Hematopoietic multipotent progenitor cell treated with erythropoietin and hydrocortisone succinate and interleukin-3 and kit ligand, for 8 days (in vitro differentiated cells): ENCODE measurements around the gene KRTAP10-10.
"Not testable (repeated sequence)": the region's sequence is repeated elsewhere in the genome, so short reads cannot be mapped to it uniquely, and the experiment has no call there.

Experiments used
- DNase-seq: peaks from one replicate; pipeline ENCODE4 v3.0.0-alpha.2; 2015

KRTAP10-10 gene

DNA sequence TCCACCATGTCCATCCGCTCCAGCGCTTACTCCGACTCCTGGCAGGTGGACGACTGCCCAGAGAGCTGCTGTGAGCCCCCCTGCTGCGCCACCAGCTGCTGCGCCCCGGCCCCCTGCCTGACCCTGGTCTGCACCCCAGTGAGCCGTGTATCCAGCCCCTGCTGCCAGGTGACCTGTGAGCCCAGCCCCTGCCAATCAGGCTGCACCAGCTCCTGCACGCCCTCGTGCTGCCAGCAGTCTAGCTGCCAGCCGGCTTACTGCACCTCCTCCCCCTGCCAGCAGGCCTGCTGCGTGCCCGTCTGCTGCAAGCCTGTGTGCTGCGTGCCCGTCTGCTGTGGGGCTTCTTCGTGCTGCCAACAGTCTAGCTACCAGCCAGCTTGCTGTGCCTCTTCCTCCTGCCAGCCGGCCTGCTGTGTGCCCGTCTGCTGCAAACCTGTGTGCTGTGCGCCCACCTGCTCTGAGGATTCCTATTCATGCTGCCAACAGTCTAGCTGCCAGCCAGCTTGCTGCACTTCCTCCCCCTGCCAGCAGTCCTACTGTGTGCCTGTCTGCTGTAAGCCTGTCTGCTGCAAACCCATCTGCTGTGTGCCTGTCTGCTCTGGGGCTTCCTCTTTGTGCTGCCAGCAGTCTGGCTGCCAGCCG is 9.9 kb upstream of the KRTAP10-10 start:
- DNase-seq: not testable (repeated sequence)

DNA sequence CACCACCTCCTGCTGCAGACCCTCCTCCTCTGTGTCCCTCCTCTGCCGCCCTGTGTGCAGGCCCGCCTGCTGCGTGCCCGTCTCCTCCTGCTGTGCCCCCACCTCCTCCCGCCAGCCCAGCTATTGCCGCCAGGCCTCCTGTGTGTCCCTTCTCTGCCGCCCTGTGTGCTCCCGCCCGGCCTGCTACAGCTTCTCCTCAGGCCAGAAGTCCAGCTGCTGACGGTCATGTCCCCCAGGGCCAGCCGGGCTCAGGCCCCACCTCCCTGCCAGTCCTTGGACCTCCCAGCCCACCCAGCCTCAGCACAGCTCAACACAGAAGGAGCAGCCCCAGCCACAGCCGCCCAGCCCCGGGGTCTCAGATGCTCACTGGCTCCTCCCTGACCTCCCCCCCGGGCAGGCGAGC is 9.3 kb upstream of the KRTAP10-10 start:
- not testable (repeated sequence) for DNase-seq

DNA sequence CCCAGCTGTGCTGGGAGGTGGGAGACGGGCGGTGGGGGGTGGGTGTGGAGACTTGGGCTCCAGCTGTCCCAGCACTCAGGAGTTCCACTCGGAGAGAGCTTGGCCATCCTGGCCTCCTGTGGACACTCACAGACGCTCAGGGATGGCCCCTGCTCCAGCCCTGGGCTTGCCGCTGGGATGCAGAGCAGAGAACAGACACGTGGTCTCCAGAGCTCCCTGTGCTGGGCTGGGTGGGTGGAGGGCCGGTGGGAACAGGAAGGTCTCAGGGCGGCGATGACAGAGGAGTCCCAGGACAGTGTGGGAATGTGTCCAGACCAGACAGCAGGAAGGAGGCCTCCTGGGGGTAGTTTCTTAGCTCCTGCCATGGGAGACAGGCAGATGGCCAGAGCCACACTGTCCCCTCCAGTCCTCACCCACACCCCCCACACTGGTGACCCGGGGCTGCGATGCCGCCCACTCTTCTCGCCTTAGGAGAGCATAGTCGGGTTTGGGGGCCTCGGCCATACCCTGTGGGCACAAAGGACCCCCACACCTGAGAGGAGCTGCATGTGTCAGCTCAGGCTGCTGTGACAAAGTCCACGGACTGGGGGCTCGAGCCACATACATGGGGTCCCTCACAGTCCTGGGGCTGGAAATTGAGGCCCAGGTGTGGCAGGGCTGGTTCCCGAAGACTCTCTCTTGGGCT is 8.3 kb upstream of the KRTAP10-10 start:
- no peak for DNase-seq

DNA sequence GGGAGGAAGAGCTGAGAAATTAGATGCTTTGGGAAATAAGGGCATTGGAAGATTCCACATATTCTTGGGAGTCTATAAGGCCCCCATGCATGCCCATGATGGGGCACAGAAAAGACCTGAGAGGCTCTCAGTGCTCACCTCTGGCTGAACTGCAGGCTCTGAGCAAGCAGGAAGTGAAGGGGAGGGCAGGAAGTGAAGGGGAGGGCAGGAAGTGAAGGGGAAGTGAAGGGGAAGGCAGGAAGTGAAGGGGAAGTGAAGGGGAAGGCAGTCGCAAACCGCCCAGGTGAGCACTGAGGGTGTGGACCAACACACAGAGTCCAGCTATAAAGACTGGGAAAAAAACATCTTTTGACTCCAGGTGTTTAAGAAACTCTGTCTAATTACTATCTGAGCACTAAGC is 6.7 kb upstream of the KRTAP10-10 start:
- no peak for DNase-seq

DNA sequence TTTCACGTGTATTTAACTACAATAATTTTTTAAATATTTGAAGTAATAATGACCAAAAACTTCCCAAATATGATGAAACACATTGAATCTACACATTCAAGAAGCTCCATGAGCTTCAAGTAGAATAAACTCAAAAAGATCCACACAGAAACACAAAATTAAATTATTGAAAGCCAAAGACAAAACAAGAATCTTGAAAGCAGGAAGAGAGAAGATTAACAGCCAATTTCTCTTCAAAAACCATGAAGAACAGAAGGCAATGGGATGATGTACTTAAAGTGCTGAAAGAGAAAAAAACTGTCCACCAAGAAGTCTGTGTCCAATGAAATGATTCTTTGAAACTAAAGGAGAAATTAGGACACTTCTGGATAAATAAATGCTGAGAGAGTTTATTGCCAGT is 5.1 kb upstream of the KRTAP10-10 start:
- DNase-seq: no peak

DNA sequence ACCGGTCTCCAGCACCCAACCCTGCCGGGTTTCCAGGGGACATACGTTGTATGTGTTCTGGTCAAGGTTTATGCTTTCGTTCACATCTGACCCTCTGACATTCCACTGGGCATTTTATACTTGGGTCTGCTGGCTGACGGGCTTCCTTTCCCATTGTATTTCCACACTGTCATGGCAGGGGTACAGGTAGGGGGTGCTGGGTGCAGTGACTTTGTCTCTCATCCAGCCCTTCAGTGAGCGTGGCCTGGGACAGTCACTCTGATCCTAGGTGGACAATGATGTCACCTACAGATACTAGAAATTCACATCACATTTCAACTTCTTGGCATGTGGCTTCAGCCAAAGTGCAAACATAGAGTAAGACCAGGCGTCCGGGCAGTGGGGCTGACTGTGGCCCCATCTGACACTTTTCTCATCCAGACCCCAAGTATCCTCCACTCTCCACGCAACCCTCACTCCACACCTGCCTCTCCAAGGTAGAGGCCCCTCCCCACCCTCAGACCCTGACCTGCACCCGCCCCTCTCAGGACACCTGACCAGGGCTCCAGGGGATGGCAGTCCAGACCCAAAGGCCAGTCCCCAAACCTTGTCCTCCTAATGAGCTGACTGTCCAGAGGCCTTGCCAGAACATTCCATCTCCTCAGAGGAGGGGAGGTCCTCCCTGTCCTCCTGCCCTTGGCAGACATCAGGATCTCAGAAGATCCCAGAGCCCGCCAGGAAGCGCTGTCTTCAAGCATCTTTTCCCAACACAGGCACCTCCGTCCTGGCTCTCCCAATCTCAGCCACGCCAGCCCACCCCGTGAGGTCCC is 743 bp upstream of the KRTAP10-10 start:
- no peak for DNase-seq

DNA sequence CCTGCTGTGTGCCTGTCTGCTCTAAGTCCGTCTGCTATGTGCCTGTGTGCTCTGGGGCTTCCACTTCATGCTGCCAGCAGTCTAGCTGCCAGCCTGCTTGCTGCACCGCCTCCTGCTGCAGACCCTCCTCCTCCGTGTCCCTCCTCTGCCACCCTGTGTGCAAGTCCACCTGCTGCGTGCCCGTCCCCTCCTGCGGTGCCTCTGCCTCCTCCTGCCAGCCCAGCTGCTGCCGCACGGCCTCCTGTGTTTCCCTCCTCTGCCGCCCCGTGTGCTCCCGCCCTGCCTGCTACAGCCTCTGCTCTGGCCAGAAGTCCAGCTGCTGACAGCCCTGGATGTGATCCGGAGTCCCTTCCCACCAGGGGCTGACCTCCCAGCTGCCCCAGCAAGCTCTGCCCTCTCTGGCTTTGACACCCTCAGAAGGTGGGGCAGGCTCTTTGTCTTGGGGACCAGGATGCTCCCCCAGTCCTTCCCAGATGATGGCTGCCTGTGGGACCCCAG is 744 bp downstream of the KRTAP10-10 start:
- DNase-seq: not testable (repeated sequence)

DNA sequence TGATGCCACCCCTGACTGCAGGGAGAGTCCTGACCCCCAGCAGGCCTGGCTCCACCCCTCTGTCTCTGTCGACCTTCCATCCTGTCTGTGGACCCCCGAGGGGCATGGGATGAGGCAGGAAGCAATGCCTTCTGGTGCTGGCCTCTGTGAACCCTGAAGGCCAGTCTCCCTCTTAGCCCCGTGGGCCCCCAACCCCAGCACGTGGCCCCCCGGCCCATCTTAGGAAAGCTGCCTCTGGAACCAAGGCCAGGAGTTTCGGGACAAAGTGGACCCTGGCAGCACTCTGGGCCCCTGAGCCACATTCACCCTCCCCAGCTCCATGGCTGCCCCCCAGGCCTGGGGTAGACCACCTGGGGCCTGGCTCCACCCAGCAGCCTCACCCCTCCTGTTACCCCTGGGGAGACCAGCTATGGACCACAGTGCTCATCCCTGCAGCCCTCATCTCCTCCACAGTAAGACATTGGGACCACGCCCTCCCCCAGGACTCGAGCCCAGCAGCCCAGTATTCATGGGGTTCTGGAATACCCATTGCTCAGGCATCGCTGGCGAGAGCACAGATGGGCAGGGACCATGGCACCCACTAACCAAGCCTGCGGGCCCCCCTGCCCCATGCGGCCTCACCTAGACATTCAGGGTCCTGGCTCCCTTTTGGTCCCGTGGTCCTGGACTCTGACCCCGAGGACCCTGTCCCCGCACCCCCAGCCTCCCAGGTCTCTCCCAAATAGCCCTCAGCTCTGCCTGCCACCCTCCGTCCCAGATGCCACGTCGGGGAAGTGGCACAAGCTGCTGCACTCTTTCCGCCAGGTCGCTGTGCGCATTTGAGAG is 1.6 kb downstream of the KRTAP10-10 start:
- DNase-seq: not testable (repeated sequence)

DNA sequence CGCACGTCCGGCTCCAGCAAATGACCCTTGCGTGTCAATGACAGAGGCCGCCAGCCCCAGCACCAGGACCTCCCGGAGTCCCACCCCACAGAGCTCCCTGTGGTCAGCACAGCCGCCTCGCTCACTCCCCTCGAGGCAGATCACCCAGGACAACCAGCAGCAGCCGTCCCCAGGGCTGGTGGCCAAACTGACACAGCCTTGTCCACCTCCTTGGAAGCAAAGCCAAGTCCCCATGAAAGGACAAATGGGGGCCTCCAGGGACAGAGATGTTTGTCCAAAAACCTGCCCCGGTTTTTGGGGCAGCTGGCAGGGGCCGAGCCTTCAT is 2.1 kb downstream of the KRTAP10-10 start:
- no peak for DNase-seq

DNA sequence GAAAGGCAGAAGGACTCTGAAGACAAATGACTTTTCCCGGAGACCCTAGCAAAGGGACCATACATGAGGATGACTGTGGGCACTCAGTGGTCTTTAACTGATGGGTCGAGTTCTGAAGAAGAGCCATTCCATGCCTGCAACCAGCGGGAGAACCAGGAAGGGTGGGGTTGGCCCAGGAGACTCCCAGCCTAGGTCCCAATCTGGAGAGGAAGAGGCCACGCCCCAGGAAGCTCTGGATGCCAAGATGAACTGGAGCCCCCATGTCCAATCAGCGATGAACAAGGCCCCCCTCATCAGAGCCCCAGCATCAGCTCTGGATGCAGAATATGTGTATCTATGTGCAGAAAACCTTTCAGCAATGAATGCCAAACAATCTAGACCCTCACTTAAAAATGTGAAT is 3.6 kb downstream of the KRTAP10-10 start:
- no peak for DNase-seq

DNA sequence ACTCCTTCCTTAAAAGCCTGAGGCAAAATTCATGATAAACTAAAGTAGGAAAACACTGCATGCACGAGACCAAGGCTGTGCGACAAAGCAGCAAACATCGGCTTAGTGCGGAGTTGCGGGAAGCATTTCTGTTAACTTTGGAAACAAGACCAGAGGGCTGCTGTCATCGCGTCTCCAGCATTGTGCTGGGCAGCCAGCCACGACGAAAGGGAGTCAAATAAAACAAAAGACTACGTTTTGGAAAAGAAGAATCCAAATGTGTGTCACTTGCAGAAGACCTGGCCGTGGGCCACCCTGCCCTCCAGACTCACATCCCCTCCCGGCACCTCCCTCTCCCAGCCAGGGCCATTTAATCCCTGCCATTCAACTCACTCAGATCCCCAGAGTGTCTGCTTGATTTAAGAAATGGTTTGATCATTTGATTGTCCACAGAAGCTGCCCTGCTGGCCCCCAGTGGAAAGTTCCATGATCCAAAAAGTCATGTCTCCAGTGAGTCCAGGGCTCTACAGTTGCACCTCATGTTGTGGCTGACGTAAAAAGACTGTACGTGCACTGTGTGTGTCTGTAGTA is 6.7 kb downstream of the KRTAP10-10 start:
- DNase-seq: no peak

DNA sequence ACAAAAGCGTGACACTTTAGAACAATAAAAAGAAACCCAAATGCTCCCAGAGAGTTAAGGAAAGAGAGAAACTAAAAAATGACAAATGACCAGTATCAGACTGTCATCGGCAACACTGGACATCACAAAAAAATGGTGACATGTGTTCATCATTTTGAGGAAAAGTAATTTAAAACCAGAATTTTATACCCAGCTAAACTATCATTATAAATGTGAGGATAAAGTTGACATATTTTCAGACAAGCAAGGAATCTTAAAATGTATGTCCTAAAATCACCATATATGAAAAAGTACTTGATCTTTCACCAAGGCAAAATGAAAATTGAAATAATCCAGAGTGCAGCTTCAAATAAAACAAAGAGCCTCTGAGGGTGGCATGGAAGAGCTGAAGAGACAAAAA is 7.7 kb downstream of the KRTAP10-10 start:
- DNase-seq: no peak

DNA sequence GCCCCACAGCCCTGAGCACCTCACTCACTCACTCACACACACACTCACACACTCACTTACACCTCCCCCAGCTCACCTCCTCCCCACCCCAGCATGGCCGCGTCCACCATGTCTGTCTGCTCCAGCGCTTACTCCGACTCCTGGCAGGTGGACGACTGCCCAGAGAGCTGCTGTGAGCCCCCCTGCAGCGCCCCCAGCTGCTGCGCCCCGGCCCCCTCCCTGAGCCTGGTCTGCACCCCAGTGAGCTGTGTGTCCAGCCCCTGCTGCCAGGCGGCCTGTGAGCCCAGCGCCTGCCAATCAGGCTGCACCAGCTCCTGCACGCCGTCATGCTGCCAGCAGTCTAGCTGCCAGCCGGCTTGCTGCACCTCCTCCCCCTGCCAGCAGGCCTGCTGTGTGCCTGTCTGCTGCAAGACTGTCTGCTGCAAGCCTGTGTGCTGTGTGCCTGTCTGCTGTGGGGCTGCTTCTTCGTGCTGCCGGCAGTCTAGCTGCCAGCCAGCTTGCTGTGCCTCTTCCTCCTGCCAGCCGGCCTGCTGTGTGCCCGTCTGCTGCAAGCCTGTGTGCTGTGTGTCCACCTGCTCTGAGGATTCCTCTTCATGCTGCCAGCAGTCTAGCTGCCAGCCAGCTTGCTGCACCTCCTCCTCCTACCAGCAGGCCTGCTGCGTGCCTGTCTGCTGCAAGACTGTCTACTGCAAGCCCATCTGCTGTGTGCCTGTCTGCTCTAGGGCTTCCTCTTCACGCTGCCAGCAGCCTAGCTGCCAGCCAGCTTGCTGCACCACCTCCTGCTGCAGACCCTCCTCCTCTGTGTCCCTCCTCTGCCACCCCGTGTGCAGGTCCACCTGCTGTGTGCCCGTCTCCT is 9.4 kb downstream of the KRTAP10-10 start, which contains the start of gene KRTAP10-11:
Gene KRTAP10-11, plus strand, starts transcription at position 49 of the 856 bp plus-strand sequence. Its CDS starts 45 bp downstream, at position 94.
- DNase-seq: not testable (repeated sequence)

DNA sequence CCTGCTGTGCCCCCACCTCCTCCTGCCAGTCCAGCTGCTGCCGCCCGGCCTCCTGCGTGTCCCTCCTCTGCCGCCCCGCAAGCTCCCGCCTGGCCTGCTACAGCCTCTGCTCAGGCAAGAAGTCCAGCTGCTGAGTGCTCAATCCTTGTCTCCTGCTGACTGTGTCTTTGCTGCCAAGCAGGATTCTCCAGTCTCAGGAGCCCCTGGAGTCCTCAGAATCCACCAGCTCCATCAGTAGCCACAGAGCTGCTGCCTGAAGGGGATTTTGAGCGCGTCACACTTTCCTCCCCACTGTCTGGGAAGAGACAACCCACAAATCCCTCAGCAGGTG is 10.0 kb downstream of the KRTAP10-10 start:
- DNase-seq: no peak

DNA sequence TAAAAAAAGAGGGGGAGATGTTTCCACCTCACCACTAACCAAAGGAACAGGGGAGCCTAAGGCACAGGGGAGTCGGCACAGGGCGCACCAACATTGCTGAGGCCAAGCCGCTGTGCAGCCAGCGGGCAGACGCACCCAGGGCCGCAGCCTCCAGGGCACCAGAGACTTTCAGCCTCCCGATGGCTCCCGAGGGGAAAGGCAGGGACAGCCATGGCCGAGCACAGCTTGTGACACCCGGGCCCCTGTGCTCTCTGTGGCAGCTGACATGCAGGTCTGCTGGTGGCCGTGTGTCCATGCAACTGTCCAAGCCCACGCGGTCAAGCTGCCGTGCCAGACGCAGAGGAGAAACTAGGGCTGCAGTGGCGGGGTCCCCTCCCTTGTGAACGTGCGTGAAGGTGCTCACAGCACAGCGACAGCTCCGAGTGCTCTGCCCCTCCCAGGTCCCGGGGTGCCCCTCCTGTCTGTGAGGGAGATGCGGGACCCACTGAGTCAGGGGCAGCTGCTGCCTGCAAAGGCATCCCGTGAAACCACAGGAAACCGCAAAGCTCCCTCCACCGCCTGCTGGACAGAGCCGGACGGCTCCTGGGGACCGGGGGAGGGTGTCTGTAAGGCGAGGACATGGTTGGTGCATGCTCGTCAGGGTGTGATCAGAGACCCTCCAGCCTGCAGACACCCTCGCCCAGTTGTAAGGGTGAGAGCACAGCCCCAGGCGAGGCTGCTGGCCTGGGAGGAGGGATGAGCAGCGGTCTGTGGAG is 11.6 kb downstream of the KRTAP10-10 start:
- DNase-seq: no peak

DNA sequence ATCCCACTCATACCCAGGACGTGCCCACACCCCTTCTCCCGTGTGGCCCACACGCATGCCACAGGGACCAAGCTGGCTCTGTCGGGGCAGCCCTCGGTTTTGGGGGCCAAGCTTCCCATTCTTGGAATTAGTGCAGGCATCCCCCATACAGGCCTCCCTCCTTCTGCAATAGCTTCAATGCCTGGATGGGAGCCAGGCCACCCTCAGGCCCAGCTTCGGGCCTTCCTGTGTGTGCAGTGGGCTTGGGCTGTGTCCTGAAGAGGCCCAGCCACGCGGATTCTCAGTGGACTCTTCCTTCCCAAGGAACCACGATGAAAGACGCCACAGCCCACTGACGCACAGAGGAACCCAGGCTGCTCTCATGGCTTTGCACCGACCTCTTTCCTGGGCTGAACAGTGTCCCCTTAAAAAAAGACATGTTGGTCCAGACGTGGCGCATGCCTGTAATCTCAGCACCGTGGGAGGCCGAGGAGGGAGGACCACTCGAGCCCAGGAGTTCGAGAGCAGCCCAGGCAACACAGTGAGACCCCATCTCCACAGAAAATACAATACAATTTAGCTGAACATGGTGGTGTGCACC is 12.5 kb downstream of the KRTAP10-10 start:
- no peak for DNase-seq

DNA sequence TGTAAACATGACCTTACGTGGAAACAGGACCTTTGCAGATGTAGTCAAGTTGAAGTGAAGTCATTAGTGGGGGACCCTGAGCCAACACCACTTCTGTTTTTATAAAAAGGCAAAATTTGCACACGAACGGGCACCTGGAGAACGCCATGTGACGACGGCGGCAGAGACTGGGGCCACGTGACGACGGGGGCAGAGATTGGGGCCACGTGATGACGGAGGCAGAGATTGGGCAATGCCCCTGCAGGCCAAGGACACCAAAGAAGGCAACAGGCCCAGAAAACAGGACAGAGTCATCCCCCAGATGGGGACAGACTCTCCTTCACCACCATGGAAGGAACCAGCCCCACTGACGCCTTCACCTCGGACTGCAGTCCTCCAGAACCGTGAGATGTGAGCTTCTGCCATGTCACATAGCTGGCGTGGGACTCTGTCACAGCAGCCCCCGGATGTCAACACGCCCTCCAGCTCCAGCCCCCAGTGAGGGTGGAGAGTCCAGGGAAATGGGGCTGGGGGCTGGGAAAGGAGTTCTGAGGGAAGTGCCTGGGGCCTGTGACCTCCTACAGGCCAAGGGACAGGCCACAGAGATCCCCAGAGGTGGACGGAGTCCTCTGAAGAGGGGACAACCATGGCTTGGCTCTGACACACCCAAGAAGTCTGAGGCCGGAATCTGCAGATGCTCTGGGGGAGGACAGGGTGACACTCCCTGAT is 13.3 kb downstream of the KRTAP10-10 start:
- no peak for DNase-seq

DNA sequence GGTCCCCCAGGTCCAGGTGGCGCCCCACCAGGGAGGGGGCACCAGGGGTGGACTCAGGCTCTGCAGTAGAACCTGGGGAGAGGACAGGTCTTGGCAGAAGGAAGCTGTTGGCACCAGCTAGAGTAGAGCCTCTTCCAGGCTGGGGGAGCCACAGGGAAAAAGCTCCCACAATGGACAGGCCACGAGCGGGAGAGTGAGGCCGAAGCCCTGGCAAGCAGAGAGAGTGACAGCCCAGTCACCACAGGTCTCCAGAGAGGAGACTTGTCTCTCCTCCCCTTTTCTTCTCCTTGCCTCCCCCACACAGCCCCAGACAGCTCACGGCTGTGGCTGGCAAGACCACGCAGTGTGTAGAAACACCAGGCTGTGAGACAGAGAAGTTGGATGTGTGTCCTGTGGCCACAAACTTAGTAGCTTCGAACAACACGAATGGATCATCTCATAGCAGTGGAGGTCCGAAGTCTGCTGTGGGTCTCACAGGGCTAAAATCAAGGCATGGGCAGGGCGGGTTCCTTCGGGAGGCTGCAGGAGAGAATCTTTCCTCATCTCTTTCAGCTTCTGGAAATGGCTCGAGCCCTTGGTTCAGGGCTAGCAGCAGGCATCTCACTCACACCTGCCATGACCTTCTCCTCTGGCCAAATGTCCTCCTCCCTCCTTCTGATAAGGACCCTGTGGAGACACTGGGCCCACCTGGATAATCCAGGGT is 14.0 kb downstream of the KRTAP10-10 start:
- DNase-seq: no peak

DNA sequence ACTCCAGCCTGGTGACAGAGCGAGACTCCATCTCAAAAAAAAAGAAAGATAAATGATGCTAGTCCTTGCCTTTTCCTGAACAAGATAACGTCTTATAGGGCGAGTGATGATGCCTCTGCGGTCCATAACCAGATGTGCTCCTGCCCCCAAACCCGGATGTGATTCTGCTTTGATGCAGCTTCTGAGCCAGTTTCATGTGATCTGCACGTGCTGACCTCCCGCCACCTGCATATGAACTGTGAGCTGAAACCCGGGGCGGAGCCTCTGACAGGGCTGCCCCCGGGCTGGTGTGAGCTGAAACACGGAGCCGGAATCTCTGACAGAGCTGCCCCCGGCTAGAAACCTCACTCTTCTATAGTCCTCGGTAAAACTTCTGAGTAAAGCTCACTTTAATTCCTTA is 16.0 kb downstream of the KRTAP10-10 start:
- no peak for DNase-seq
